Stimulated activated naive CD8-positive, alpha-beta T cell treated with anti-CD3 and anti-CD28 coated beads, Interleukin-15, Interleukin-2, amounts not matched to agents 100 U/mL and 50 U/mL, for 24 hours (primary cell): ENCODE measurements around the gene GPC5.

ENCODE experiments used
- ATAC-seq: fragments of 150-1000 bp; cut with Tn5 transposase; one replicate; pipeline ENCODE4 v1.10.0; 2021
- DNase-seq: peaks from one replicate; pipeline ENCODE4 v3.0.0; 2021

The GPC5 gene

DNA sequence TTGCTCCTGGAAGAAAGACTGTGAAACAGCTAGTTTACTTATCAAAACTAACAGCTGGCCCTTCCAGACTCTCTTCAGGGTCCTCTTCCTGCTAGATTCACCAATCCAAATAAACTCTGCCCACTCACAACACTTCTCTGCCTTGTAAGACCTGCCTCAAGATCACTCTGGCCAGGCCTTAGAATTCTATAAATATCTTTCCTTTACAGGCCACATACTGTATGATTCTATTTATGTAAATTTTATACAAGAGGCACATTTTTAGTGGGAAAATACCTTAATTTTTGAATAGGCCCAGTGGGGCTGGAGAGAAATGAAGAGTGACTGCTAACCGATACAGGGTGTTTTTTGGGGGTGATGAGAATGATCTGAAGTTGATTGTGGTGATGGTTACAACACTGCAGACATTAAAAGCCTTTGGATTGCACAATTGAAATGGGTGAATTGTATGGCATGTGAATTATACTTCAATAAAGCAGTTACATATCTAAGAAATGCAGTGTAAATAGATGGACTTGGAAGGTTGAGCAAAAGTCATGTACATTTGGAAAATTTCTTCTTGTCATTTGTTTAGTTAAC lies 141.8 kb downstream of the GPC5 start:
- DNase-seq (no peak), ATAC-seq (no peak)

DNA sequence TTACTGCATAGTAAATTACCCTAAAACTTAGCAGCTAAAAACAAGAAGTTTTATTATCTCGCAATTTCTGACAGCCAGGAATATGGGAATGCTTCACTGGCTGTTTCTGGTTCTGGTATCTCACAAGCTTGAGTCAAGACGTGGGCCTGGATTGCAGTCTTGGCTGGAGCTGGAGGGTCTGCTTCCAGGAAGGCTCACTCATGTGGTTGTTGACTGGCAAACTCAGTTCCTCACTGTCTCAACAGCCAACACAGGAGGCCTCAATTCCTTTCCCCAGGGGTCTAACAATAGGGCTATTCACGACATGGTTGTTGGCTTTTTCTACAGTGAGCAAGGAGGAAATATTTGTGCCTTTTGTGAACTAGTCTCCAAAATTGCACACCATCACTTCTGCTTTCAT lies 146.3 kb downstream of the GPC5 start:
- no peak for ATAC-seq
- DNase-seq: no peak

DNA sequence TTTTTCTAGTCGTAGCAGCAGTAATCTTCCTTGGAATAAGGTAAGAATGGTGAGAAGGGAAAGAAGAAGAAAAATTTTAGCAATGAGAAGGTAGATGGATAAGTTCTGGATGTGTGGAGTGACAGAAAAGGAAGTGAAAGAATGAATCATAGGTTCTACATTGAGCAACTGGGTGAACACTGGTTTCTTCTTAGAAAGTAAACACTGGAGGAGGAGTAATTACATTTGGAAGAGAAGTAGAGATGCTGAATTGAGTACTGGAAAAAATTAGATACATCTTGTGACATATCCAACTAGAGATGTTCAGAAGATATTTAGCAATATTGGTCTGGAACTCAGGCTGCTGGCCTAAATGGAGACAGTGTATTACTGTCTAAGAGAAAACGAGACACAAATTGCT lies 148.5 kb downstream of the GPC5 start:
- DNase-seq: no peak
- no peak for ATAC-seq

DNA sequence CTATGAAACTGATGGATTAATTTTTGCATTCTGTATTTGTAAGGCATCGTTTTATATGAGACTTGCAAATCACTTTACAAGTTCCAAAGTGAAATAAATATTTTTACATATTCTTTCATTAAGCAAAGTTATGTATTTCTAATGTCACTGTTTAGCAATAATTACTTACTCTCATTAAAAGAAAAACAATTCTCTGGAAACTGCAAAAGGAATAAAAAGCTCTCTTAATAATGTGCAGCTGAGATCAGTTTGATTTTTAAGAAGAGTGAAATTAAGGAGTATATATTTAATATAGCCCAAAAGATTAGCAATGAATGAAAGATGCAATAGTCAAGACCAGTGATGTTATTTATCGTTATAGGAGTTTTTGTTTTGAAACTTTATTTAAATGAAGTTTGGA lies 155.2 kb downstream of the GPC5 start:
- DNase-seq: no peak
- no peak for ATAC-seq

DNA sequence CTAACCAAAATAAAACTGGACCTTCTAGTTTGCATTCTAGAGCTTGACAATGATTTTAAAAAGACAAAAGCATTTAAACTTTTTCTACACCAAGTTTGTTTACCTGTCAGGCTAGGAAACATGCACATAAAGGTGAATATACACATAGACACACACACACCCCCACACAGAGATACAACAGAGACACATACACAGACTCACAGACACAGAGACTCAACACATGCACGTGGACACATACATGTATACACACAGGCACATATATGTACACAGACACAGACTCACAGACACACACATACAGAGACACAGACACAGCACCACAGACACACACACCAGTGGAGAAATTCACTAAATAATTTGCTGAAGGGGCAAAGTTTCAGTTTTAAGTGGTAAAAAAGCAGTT lies 155.7 kb downstream of the GPC5 start:
- no peak for ATAC-seq

DNA sequence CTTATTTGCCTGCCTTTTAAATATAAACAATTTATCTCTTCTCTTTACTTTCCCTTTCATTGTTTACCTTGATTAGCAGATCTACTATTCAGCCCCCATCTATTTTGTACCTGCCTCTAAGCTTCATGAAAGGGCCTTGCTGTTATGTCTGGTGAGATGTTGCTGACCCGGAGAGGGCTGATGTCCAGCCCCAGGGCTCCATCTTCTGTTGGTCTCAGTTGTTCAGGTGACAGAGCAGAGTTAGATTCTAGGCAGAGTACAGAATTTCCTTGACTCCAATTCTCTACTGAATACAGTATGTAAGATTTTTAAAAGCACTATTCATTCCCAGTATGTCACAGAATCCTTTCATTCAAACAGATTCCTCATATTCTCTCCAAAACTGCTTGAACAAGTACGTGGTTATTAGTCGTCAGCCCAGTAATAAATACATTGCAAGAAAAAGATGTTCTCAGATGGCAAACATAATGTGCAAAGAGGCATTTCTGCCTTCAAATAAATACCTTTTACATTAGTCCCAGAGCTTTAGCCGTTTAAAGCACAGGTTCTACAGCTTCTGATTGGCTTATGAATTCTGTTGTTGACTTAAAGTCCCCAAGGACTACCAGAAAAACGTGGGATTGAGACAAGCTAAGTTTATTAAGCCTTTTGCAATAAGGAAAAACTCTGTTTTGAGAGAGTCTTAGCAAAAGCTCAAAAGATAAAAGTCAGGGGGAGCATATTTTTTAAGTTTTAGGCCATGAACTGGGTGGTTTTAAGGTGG lies 159.1 kb downstream of the GPC5 start:
- ATAC-seq: no peak
- DNase-seq: no peak

More for the DNA sequence above, 155.7 kb downstream of the GPC5 start:
- DNase-seq: no peak

DNA sequence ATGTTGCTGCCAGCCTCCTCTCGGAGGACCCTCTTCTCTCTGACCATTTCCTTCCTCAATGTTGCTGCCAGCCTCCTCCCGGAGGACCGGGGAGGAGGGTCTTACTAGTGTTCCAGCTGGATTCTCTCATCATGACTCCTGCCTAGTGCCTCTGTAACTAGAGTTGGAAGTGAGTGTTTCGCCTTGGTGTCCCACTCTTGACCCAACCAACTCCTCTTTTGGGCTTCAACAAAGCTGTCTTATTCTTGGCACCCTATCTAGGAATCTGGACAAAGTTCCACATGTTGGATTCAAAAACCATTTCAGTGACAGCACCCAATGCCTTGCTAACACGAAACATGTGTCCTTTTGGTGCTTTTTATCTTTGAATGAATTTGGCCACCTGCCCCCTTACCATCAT lies 165.4 kb downstream of the GPC5 start:
- ATAC-seq (no peak), DNase-seq (no peak)

DNA sequence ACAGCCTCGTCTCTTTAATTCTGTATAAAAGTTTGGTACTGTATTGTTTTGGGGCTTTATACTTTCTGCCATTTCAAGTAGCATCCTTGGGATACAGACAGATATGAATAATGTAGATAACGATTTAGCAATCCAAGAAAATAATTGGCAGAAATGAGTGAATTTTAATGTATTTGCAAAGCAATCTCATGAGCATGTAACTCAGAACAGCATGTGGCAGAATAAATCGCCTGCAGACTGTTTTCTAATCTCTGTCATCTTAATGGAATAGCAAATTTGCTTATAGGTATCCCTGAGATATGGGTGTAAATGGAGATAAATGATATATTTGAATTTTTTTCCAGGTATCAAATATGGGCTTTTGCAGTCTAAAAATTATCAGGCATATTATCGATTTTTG lies 166.0 kb downstream of the GPC5 start:
- no peak for ATAC-seq
- DNase-seq: no peak

DNA sequence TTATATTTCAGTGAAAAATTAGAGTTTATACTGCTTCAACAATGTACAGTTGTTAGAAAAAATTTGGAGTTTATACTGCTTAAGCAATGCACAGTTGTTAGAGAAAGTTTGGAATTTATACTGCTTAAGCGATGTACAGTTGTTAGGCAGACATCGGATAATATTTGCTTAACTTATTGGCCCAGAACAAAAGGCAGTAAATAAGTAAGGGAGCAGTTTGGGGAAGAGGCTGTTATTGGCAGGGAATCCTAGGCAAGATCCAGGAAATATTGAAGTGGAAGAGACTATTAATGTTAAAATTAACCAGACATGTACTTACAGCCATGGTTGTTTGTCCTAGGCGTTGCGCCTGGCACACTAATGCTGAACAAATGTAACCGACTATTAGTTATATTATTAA lies 166.9 kb downstream of the GPC5 start:
- ATAC-seq: no peak
- DNase-seq: no peak

DNA sequence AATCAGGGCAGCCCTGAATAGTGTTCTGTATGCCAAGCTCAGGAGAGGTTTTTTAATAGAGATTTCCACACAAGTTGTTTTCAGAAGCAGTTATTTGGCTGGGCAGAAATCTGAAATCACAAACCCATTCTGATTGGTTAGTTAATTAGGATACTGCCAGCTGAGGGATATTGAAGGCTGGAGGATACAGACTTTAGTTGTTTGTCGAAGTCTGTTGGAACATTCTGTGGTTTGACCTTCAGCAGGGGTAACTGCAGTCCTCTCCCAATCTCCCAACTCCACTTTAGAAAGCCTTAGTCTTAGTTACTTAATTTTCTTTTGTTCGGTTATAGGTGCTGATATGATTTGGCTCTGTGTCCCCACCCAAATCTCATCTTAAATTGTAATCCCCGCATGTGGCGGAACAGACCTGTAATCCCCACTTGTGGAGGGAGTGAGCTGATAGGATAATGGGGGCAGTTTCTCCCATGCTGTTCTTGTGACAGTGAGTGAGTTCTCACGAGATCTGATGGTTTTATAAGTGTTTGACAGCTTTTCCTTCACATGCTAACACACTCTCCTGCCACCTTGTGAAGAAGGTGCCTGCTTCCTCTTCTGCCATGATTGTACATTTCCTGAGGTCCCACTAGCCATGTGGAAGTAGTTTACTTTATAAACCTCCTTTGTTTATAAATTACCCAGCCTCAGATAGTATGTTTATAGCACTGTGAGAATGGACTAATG lies 169.2 kb downstream of the GPC5 start:
- no peak for DNase-seq
- ATAC-seq: no peak

DNA sequence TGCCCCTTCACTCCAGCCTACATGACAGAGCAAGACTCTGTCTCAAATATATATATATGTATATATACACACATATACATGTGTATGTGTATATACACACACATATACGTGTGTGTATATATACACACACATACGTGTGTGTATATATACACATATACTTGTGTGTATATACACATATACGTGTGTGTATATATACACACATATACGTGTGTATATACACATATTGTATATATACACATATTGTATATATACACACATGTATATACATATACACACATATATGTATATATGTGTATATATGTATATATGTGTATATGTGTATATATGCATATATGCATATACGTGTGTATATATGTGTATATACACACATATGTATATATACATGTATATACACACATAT lies 173.3 kb downstream of the GPC5 start:
- DNase-seq: no peak

DNA sequence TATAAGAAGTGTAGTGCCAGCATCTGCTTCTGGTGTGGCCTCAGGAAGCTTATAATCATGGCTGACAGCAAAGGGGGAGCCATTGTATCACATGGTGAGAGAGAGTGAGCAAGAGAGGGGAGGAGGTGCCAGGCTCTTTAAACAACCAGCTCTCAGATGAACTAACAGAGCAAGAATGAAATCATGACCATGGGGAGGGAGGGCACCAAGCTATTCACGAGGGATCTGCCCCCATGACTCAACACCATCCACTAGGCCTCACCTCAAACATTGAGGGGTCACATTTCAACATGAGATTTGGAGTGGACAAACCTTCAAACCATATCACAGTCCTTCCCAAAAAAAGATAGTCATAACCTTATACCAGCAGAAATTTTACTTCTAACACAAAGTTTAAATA lies 174.0 kb downstream of the GPC5 start:
- DNase-seq (no peak), ATAC-seq (no peak)

More for the DNA sequence above, 173.3 kb downstream of the GPC5 start:
- no peak for ATAC-seq

DNA sequence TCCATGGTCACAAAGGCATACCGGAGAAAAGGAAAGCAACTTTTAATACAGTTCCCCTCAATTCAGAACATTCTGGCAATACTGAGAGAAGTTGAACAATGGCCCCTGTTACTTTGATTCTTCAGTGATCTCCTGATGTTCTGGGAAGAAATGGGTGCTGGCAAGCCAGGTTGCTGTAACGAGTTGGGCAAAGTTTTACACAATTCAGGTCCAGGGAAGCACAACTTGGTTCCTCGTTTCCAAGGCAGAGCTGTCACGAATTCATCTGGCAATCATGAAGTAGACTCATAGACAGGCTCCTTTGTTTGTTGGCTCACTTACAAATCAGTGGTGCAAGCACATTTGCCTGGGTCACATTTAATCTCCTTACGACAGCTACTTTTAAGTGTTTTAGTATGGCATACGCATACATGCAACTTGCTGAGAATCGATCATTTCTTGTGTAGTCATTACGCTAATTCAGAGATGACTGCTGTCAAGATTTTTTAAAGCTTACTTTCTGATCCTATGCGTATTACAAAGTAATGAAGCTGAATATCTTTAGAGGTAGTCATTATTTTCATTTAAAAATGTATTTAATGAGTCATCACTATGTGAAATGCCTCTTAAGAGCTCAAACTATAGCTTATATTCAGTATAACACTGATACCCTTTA lies 174.7 kb downstream of the GPC5 start:
- DNase-seq (no peak), ATAC-seq (no peak)

DNA sequence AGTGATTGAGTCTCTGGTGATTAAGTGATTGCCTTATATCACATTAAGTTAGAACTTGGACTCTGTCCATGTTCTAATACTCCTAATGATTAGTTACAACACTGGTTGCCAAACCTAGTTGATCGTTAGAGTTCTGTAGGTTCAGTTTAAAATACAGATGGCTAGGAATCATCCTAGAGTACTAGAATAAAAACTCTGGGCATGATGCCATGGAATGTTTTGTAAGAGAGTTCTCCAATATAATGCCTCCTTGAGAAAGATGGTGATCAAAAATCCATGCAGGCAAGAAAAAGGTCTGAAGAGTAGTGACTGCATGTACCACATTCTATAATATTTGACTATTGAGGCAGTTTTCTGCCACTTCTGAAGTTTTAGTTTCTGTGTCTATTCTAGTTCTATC lies 176.3 kb downstream of the GPC5 start:
- no peak for ATAC-seq
- no peak for DNase-seq

DNA sequence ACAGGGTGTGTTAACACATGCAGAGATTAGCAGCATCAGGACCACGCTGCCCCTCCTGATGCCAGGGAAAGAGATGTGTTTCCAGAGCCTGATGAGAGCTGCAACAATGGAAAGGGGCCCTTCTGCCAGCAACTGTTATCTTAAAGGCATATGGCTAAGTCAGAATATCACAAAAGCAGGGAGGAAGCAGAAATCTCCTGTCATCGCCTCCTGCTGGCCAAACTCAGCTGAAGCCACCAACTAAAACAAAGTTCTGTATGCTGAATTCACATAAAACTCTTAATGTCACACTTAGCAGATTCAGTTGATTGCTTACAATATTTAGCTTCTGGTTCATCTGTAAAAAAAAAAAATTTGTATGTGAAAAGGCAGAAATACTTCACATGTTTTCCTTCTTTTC lies 178.2 kb downstream of the GPC5 start:
- DNase-seq (no peak), ATAC-seq (no peak)

DNA sequence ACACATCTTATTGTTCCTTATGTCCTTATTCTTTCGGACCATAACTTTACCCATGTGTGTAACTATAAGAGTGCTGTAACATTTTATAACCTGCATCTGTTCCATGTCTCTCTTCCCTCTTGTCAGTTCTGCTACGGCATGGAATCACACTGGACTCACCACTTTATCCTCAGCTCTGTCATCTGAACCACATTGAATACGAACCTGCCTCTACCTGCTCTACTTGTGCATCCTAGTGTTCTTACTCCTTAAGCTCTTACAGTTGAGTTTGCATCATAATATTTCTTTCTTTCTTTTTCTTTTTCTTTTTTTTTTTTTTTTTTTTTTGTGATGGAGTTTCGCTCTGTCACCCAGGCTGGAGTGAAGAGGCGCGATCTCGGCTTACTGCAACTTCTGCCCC lies 180.9 kb downstream of the GPC5 start:
- ATAC-seq: no peak

DNA sequence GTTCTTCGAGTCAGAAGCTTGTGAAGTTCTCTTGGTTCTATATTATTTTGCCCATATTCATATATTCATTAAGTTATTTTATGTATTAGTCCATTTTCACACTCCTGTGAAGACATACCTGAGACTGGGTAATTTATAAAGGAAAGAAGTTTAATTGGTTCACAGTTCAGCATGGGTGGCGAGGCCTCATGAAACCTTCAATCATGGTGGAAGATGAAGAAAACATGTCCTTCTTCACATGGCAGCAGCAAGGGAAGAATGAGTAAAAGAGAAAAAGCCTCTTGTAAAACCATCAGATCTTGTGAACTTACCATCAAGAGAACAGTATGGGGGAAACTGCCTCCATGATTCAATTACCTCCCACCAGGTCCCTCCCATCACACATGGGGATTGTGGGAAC lies 182.3 kb downstream of the GPC5 start:
- ATAC-seq: no peak
- no peak for DNase-seq

More for the DNA sequence above, 180.9 kb downstream of the GPC5 start:
- no peak for DNase-seq

DNA sequence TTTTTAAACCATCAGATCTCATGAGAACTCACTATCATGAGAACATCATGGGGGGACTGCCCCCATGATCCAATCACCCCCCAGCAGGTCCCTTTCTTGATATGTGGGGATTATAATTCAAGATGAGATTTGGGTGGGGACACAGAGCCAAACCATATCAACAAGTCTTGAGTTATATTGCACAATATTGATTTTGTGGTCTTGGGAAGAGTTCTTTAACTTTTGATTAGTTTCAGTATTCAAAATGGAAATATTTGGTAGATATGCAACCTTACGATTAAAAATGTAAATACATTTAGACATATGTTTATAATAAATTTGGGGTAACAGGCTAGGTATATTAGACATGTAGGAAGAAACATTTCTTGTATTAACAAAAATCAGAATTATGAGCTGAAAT lies 188.2 kb downstream of the GPC5 start:
- ATAC-seq (no peak), DNase-seq (no peak)

DNA sequence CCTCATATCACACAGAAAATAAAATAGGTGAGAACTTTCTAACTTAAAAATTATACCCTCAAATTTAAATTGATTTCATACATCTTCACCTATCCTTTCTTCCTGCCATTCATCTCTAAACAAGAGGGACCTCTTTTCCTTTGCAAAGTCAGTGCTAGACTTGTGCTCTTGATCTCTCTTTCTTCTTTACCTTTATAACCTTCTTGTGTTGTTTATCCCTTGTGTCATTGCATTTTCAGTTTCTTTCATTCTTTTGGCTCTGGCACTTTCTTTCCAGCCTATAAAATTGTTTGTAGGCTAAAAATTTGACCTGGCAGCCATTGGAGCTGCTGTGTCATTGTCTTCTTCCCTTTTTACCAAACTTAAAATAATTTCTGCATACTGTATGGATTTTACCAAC lies 190.1 kb downstream of the GPC5 start:
- DNase-seq: no peak
- no peak for ATAC-seq

DNA sequence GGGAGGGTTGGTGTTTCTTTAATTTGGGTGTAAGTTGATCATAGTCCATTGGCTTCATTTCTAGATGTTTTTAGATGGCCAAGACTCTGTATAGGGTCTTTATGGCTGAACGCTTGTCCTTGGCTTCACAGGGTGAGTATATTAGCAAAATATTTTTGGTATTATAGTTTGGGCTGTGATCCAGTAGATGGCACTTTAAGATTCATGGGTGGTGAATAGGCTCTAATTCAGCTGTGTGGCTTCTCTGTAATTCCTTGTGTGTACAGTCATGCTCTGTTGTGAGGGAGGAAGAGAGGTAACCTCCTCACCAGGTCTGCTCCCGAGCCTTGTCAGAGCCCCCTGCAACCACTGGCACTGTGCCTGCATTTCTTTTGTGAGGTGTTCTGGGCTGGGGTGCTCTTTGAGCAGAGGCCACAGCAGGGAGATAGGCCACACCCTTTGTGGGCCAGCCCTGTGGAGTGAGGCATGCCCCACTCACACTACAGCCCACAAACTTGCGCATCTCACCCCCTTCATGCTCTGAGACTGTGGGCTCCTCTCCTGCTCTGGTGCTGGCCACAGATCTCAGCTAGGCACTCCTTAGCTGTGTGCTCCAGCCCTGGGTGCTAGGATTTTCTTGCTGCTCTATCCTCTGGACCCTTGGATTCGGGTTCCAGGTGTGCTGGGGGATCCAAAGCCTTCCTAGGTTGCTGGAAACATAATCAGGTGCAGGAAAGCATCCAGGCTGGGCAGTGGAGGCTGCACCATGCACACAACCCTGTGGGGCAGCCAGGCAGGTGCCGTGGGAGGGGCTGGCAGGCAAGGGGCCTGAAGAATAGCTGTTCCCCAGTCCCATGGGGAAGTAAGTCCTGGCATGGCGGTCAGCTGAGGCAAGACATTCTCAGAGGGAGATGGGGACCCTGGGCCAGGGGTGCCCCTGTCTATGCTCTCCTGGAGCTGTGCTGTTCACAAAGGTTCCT lies 193.9 kb downstream of the GPC5 start:
- ATAC-seq (no peak), DNase-seq (no peak)

DNA sequence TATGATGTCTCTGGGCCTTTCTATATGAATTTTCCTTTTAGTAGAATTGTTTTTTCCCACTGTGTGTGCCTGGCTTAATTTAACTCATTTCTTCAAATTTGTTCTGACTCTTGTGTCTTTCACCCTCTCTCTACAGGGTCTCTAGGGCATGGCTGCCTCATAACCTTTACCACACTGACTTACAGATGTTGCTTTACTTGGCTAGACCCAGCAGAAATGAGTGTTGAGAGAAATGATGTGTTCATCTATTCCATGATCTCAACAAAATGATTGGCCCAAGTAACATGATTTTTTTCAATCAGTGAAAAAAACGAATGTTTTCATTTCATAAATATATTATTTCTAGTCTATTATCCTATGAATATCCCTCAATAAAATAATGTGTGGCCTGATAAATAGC lies 195.0 kb downstream of the GPC5 start:
- ATAC-seq (no peak), DNase-seq (no peak)

DNA sequence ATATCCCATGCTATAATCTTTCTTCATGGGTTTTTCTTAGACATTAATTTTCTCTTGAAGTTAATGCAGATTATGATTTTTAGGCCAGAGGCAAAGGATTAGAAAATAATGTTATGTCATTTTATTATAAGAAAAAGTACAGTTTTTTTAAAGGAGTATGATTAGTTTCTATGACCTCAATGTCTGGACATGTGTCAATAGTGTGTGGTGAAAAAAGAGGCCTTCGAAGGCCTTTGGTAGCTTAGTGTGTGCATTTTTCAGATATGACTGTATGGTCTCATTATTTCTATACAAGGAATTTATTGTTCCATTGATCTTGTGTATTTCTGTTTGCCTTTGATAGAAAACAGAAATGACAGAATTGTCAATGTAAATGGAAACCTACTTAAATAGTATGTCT lies 195.6 kb downstream of the GPC5 start:
- no peak for DNase-seq
- ATAC-seq: no peak
